Measurements from ENCODE around the gene MTFR1L.

DNA sequence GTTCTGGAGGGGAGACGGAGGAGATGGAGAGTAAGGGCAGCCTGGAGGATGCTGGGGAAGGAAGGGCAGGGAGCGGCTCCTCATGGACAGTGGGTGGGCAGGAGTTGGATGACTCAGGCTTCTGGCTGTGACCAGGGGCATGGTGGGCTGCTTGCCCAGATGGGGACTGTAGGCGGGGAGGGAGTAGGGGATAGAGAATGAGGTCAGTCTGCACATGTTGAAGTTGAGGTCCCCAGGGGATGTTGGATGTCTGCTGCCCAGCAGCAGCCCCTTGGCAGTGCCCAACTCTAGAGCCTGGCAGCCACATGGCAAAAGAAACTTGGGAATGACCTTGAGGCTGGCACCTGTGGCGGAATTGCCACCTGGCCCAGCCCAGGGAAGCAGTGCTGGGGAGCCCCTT, 13.3 kb upstream of the MTFR1L start:
- TF ChIP-seq POLR2A (IDR thresholded peaks at IDR 0.05) (no peak), CTCF (IDR thresholded peaks at IDR 0.05) (no peak)

Data from heart left ventricle (tissue), 13 donors.